Measurements from ENCODE around the gene NUDT6. TPM values are rescaled to one million over a fixed set of nuclear protein-coding genes. Genes with fewer than 3 reads are reported as not detected.
"Not testable (repeated sequence)": the region's sequence is repeated elsewhere in the genome, so short reads cannot be mapped to it uniquely, and the experiment has no call there.

NUDT6 gene
- total RNA-seq, 2 donors from 2014 or later, result 6.6 to 12.4 TPM

GRCh38 chr4:122845760-122846159 lies 76.6 kb downstream of the NUDT6 start:
- no peak for DNase-seq (ENCODE audit: low spot score)
- Histone ChIP-seq H3K27ac (no peak overlapping the region), H3K9me3 (no peaks in the 10 kb centered on the region), H3K4me3 (no peak overlapping the region), H3K4me1 (replicated peaks) (no peaks in the 10 kb centered on the region), H3K27me3 (replicated peaks; ENCODE audit: insufficient read depth) (no peaks in the 10 kb centered on the region), H3K36me3 (no peaks in the 10 kb centered on the region)
- intact Hi-C loops (cut with DNase I), result no loop called here
- 88% methylated on average over 3 of the region's 3 CpGs for WGBS
- no peak for TF ChIP-seq POLR2AphosphoS5 (IDR thresholded peaks at IDR 0.05)
- no peak for TF ChIP-seq POLR2A (IDR thresholded peaks at IDR 0.05)
- no peak for TF ChIP-seq CTCF (IDR thresholded peaks at IDR 0.05)

- 93% methylated on average over 3 of the region's 3 CpGs for WGBS
- Histone ChIP-seq H3K36me3 (no peaks in the 10 kb centered on the region), H3K4me3 (no peak overlapping the region), H3K9me3 (no peaks in the 10 kb centered on the region), H3K27me3 (replicated peaks; ENCODE audit: insufficient read depth) (no peaks in the 10 kb centered on the region), H3K27ac (no peak overlapping the region), H3K4me1 (replicated peaks) (no peaks in the 10 kb centered on the region)
- intact Hi-C loops (cut with DNase I), result no loop called here
- DNase-seq (ENCODE audit: low spot score), result no peak
- TF ChIP-seq POLR2AphosphoS5 (IDR thresholded peaks at IDR 0.05) (no peak), CTCF (IDR thresholded peaks at IDR 0.05) (no peak), POLR2A (IDR thresholded peaks at IDR 0.05) (no peak)
Observed at GRCh38 chr4:122845066-122845465, 77.3 kb downstream of the NUDT6 start.

GRCh38 chr4:122844391-122844790 lies 78.0 kb downstream of the NUDT6 start:
- 94% methylated on average over 1 of the region's 1 CpG for whole genome bisulfite sequencing
- intact Hi-C loops (cut with DNase I); H3K27me3 ChIP-seq (replicated peaks; ENCODE audit: insufficient read depth); H3K36me3 ChIP-seq; H3K9me3 ChIP-seq; H3K4me1 ChIP-seq (replicated peaks); H3K27ac ChIP-seq; DNase-seq (ENCODE audit: low spot score); H3K4me3 ChIP-seq: not testable (repeated sequence)

- no peaks in the 10 kb centered on the region for H3K9me3 ChIP-seq
- no peaks in the 10 kb centered on the region for H3K4me1 ChIP-seq (replicated peaks)
- peak overlapping the region; percentile 6 to 30 for H3K27ac ChIP-seq
- WGBS, result 23% methylated on average over 4 of the region's 4 CpGs
- H3K27me3 ChIP-seq (replicated peaks; ENCODE audit: insufficient read depth), result no peaks in the 10 kb centered on the region
- DNase-seq (ENCODE audit: low spot score), result peak; percentile 76
- TF ChIP-seq POLR2A (IDR thresholded peaks at IDR 0.05), result no peak
- TF ChIP-seq POLR2AphosphoS5 (IDR thresholded peaks at IDR 0.05), result peak; percentile 87
- no peak for TF ChIP-seq CTCF (IDR thresholded peaks at IDR 0.05)
- H3K36me3 ChIP-seq, result no peaks in the 10 kb centered on the region
- intact Hi-C loops (cut with DNase I), result no loop called here
- no peak overlapping the region for H3K4me3 ChIP-seq
Observed at GRCh38 chr4:122842984-122843531, 79.3 kb downstream of the NUDT6 start.

Other genes with a start within 250 kb of the NUDT6 start
- 1 to 10 TPM; 4.1 to 6.4 TPM for gene BBS12, start 189.9 kb downstream of the NUDT6 start, total RNA-seq
- gene FGF2, start 95.8 kb downstream of the NUDT6 start, total RNA-seq, result 1 to 10 TPM; 4.4 to 4.8 TPM